ENCODE data around the gene TPI1.

TPI1 gene

GRCh38 chr12:6828781-6829535, 38.4 kb upstream of the TPI1 start:
- peak; percentile 73 for DNase-seq (ENCODE audit: low spot score)

- DNase-seq (ENCODE audit: low spot score), result peak; percentile 55
Measured at GRCh38 chr12:6829536-6830220, 37.7 kb upstream of the TPI1 start.

DNA sequence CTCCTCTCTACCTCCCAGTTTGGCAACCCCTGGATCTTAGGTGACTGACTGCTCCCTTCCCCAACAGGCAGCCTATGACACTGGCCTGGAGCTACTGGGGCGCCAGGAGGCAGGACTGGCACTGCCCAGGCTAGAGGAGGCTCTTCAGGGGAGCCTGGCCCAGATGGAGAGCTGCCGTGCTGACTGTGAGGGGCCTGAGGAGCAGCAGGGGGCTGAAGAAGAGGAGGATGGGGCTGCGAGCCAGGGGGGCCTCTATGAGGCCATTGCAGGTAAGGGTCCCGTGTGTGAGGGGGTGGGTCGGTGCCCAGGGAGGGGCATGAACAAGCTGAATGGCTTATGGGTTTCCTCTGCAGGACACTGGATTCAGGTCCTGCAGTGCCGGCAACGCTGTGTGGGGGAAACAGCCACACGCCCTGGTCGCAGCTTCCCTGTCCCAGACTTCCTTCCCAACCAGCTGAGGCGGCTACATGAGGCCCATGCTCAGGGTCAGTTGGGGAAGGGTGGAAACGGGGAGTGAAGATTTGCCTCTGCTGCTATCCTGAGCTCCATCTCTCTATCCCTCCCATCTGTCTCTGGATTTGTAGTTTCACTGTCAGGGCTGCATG, 36.9 kb upstream of the TPI1 start:
- no peak for DNase-seq (ENCODE audit: low spot score)

DNA sequence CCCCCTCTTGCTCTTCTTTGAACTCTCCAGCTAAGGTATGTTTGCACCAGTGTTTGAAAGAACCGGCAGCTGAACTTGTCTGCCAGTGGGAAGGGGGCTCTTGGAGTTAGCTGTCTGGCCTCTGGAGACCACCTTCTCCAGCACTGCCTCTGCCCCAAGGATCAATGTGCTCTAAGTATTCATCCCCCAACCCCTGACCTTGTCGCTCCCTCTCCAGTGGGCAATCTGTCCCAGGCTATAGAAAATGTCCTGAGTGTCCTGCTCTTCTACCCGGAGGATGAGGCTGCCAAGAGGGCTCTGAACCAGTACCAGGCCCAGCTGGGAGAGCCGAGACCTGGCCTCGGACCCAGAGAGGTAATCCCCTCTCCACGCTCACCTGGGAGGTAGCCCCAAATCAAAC, 36.3 kb upstream of the TPI1 start:
- DNase-seq (ENCODE audit: low spot score), result no peak

DNA sequence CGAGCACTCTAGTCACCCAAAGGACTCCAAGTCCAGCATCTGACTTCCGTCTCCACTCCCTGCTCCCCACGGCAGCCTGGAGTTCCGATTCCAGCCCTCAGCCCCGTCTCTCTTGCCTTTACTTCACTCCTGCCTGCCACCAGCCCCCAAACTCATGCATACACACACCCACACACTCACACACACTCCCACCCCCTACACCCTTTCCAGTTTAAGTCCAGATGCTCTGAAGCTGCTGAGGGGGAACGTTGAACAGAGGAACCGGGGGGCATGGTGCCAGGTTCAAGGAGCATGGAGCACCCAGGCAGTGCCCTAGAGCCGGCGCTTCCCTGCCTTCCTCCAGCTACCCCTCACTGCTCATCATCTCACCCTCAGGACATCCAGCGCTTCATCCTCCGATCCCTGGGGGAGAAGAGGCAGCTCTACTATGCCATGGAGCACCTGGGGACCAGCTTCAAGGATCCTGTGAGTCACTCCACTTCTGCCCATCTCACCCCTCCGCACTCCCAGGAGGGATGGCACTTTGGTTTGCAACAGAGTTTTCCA, 35.8 kb upstream of the TPI1 start:
- DNase-seq (ENCODE audit: low spot score), result no peak

DNA sequence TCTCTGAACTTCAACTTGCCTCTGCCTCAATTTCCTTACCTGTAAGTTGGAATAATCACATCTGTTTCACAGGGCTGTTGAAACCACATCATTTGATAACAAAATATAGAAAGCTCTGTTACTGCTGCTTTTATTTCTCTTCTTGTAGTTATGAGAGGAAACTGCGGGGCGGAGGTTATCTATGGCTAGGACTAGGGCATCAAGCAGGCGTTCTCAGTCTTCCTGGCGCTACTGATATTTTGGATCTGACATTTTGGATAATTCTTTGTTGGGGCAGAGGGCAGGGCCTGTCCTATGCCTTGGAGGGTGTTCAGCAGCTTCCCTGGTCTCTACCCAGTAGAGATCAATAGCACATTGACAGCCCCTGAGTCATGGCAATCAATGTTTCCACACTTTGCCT, 35.2 kb upstream of the TPI1 start:
- no peak for DNase-seq (ENCODE audit: low spot score)

GRCh38 chr12:6833189-6833890, 34.0 kb upstream of the TPI1 start:
- no peak for DNase-seq (ENCODE audit: low spot score)

DNA sequence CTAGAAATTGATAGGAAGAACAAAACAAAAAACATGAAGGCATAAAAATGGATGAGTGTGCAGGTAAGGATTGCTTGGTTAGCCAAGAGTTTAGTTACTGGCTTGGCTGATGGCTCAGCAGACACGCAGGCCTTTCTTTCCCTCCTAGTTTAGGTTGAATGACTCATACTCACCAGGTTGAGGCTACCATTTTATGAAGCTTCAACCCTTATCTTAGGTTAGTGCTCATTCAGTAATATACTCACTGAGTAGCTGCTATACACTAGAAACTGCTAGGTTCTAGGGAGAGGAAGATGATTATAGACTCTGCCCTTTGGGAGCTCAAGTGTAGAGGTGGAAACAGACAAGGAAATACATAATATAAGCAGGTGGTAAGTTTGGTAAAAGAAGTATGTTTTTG, 33.1 kb upstream of the TPI1 start:
- DNase-seq (ENCODE audit: low spot score), result no peak

- DNase-seq (ENCODE audit: low spot score), result no peak
Measured at GRCh38 chr12:6834873-6835272, 32.5 kb upstream of the TPI1 start.

DNA sequence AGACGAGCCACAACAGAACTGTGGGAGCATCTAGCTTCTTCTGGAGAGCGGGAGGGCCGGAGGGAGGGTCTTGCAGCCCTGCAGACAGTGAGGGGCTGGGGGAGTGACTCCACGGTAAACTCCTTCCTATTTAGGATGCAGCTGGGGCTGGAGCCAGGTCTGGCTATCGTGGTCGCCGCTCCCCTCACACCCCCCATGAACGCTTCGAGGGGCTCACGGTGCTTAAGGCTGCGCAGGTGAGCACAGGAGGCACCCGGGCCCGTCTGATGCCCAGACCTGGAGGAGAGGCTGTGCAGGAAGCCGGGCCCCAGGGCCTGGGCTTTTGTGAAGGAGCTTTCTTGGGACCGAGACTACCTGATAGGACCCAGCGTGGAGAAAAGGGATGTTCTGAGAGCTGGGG, 30.5 kb upstream of the TPI1 start:
- DNase-seq (ENCODE audit: low spot score), result no peak

GRCh38 chr12:6837370-6838060, 29.8 kb upstream of the TPI1 start:
- DNase-seq (ENCODE audit: low spot score), result no peak

DNA sequence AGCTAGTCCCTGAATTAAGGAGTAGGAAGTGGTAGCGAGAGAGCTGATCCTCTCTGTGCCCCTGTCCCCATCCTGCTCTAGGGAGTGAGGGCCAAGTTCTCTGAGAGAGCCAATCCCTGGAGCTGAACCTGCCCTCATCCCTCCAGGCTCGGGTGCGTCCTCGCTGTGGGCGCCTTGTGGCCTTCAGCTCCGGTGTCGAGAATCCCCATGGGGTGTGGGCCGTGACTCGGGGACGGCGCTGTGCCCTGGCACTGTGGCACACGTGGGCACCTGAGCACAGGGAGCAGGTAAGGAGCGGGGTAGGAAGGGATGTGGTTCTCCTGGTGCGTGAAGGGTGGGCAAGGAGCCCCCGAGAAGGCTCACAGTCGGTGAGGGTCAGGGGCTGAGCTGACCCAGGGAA, 28.5 kb upstream of the TPI1 start:
- DNase-seq (ENCODE audit: low spot score), result no peak

DNA sequence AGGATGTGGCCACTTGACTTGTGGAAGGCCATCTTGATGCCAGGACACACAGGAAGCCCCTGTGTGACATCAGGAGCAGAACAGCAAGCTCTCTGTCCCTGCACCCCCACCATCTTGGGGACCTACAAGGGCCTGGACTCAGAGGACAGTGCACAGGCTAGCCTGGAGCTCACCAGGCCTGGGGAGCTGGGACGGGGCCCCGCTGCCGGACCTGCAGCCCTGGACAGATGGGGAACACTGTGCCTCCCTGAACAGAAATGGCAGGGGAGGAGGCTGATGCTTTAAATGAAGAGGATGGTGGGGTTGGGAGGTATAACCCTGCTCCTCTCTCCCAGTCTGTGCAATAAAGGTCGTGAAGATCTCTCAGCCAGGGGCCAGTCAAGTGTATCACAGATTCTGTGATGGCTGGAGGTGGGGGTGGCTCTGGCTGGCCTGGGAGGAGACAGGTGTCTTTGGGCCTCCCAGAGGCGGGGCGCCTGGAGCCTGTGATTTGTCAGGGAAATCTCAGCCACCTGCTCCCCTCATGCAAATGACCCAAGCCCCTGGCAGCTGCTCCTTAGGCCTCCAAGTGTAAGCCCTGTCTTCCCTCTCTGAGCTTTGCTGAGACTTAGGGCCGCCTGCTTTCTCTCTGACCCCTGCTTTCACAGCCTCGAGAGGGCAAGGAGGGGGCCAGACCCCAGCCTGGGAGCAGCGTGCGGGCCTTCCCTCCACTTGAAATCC, 27.7 kb upstream of the TPI1 start:
- DNase-seq (ENCODE audit: low spot score), result no peak

- no peak for DNase-seq (ENCODE audit: low spot score)
Measured at GRCh38 chr12:6840330-6840729, 27.0 kb upstream of the TPI1 start.

GRCh38 chr12:6840761-6841515, 26.4 kb upstream of the TPI1 start, which contains the start of gene GNB3:
Gene GNB3 (plus strand): TSS chr12:6840925. CDS start chr12:6841288, 363 bp downstream.
- DNase-seq (ENCODE audit: low spot score), result no peak

GRCh38 chr12:6842075-6842474, 25.3 kb upstream of the TPI1 start:
- no peak for DNase-seq (ENCODE audit: low spot score)

DNA sequence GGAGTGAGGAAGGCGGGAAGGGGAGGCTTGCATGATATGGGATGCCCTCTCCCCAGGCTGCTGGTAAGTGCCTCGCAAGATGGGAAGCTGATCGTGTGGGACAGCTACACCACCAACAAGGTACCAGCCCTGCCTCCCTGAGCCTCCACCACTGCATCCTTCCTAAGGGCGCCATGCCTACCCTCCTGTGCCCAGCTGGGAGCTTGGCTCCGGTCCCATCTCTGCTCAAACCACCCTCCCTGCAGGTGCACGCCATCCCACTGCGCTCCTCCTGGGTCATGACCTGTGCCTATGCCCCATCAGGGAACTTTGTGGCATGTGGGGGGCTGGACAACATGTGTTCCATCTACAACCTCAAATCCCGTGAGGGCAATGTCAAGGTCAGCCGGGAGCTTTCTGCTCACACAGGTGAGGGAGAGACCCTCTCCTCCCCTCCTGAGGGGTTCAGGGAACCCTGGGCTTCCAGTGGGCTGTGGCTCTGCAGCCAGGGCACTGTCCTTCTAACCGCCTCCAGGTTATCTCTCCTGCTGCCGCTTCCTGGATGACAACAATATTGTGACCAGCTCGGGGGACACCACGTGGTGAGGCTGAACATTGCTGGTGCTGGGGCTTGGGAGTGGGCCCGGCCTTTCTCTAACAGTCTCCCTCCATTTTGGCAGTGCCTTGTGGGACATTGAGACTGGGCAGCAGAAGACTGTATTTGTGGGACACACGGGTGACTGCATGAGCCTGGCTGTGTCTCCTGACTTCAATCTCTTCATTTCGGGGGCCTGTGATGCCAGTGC, 24.0 kb upstream of the TPI1 start:
- no peak for DNase-seq (ENCODE audit: low spot score)

DNA sequence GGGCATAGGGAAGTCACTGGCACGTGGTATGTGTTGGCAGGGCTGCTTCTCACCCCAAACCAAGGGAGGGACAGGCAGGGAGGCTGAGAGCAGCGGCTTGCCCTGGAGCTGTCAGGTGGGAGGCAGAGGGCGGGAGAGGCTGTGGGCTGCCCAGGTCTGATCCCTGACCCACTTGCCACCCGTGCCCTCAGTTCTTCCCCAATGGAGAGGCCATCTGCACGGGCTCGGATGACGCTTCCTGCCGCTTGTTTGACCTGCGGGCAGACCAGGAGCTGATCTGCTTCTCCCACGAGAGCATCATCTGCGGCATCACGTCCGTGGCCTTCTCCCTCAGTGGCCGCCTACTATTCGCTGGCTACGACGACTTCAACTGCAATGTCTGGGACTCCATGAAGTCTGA, 21.9 kb upstream of the TPI1 start:
- no peak for DNase-seq (ENCODE audit: low spot score)

DNA sequence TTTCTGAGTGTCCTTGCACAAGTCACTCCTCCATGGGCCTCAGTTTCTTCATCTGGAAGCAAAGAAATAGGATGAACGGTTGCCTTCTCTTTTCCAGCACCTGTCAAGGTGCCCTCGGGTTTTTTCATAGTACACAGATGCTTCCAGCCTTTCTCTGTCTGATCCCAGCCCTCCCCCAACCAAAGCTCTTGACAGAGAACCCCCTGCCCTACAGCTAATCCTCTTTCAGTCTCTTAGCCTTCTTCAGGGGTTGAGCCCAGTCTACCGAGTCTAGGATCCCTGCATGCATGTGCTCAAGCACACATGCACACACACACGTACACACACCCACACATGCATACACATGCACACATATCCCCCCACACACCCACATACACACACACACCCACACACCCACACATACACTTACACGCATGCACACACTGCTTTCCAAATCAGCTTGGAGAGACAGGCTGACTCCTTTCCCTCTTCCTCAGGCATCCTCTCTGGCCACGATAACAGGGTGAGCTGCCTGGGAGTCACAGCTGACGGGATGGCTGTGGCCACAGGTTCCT, 20.9 kb upstream of the TPI1 start:
- DNase-seq (ENCODE audit: low spot score), result no peak
